IPS-20b (cell line): Measurements from ENCODE around the gene B3GALT6.

Experiments
- H3K27ac ChIP-seq: one replicate; pipeline ENCODE4 v1.5.1; 2013; ENCODE audit warnings: low read length
- H3K27me3 ChIP-seq: 2 replicates; pipeline ENCODE4 v1.6.1; 2013; ENCODE audit warnings: mild to moderate bottlenecking, low read length, inconsistent platforms; ENCODE audit not compliant: insufficient read depth
- H3K36me3 ChIP-seq: 2 replicates; pipeline ENCODE4 v1.6.1; 2013; ENCODE audit warnings: low read depth, mild to moderate bottlenecking, inconsistent platforms, low read length, moderate library complexity; ENCODE audit not compliant: insufficient read depth
- H3K4me1 ChIP-seq: 2 replicates; pipeline ENCODE4 v1.6.1; 2013; ENCODE audit warnings: mild to moderate bottlenecking, control low read depth, inconsistent platforms, low read length, moderate library complexity; ENCODE audit not compliant: insufficient read depth
- H3K4me3 ChIP-seq: 2 replicates; pipeline ENCODE4 v1.5.1; 2013; ENCODE audit warnings: mild to moderate bottlenecking, low read length, inconsistent platforms
- H3K9ac ChIP-seq: 2 replicates; pipeline ENCODE4 v1.6.1; 2013; ENCODE audit warnings: low read depth, mild to moderate bottlenecking, inconsistent platforms, low read length, moderate library complexity
- H3K9me3 ChIP-seq: 2 replicates; pipeline ENCODE4 v1.6.1; 2013; ENCODE audit warnings: mild to moderate bottlenecking, low read depth, low read length, inconsistent platforms; ENCODE audit not compliant: insufficient read depth

B3GALT6 gene

DNA sequence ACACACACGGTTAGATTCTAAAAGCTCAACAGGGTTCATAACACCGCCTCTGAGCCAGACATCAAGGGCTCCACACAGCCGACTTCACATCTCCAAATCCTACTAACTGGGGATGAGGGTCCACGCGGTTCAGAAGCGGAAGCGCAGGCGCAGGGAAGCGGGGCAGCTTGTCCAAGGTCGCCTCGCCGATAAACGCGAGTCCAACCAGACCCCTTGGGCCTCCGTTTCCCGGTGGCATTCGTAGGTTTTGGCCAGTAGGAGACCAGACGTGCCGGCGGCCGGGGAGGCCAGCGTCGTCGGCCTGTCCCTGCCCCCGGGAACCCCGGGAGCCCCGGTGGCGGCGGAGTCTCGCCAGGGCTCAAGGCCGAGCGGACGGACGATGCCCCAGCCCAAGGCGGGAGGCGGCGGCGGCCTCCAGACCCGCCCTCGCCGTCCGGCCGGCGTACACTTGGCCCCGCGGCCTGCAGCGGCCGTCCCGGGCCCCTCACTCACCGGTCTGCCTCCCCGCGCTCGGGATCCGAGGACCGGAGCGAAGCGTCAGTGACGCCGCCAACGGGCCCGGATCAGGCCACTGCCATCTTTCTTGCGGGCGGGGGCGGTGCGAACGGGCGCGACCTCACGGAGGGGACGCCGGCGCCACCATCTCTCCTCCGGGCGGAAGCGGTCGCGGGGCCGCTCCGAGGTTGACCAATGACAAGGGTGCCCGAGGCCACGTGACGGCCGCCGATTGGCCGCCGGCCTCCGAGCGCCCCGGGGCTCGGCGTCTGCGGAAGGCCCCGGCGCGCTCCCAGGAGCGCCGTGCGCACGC is 433 bp upstream of the B3GALT6 start, which contains the start of gene SDF4:
Gene SDF4, minus strand, starts transcription at position 602 of the 808 bp plus-strand sequence. CDS start 3,229 bp downstream, outside the sequence.
- H3K36me3 ChIP-seq, result peaks cover 5% of the 10 kb centered on the region; the same call in 1 of the 2 replicates
- H3K27me3 ChIP-seq, result no peaks in the 10 kb centered on the region
- peak within 1 kb of the TSS; percentile 76 for H3K9ac ChIP-seq
- no peaks in the 10 kb centered on the region for H3K9me3 ChIP-seq
- peak within 1 kb of the TSS; percentile 11 for H3K27ac ChIP-seq
- peaks cover 3% of the 10 kb centered on the region; the same call in 1 of the 2 replicates for H3K4me1 ChIP-seq
- peak within 1 kb of the TSS; percentile 77 for H3K4me3 ChIP-seq

DNA sequence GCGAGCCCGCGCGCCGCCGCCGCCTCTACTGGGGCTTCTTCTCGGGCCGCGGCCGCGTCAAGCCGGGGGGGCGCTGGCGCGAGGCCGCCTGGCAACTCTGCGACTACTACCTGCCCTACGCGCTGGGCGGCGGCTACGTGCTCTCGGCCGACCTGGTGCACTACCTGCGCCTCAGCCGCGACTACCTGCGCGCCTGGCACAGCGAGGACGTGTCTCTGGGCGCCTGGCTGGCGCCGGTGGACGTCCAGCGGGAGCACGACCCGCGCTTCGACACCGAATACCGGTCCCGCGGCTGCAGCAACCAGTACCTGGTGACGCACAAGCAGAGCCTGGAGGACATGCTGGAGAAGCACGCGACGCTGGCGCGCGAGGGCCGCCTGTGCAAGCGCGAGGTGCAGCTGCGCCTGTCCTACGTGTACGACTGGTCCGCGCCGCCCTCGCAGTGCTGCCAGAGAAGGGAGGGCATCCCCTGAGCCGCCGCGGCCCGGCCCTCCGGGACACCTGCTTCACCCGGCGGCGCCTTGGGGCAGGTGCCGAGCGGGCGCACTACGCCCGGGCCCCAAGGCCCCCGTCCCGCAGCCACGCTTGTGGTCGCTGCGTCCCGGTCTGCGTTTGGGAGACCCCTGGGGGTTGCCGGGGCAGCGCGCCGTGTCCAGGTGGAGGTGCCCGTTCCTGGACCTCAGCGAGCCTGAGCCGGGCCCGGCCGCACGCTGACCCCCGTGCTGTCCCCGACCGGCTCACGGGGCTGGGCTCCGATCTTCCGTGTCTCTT is 944 bp downstream of the B3GALT6 start:
- no peaks in the 10 kb centered on the region for H3K27me3 ChIP-seq
- H3K9me3 ChIP-seq, result no peaks in the 10 kb centered on the region
- H3K9ac ChIP-seq, result no peak overlapping the region
- no peaks in the 10 kb centered on the region for H3K36me3 ChIP-seq
- no peak overlapping the region for H3K27ac ChIP-seq
- peaks cover 3% of the 10 kb centered on the region; the same call in 1 of the 2 replicates for H3K4me1 ChIP-seq
- H3K4me3 ChIP-seq, result no peak overlapping the region

DNA sequence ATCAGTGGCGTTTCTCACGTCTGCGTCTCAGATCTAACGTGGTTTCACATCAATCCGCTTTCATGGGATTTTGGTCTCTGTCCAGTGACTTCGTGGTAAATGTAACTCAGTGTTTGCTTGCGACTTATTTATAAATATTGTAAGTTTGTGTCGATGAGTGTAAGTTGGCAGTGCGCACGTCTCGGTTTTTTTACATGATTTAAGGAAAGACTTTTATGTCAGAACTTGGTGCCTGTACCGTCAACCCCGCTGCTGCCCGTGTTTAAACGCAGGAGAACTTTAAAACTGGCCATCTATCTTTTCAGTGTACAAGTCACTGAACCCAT is 1.5 kb downstream of the B3GALT6 start:
- Histone ChIP-seq H3K36me3 (no peaks in the 10 kb centered on the region), H3K27me3 (no peaks in the 10 kb centered on the region), H3K9ac (no peak overlapping the region), H3K4me1 (peaks cover 3% of the 10 kb centered on the region; the same call in 1 of the 2 replicates), H3K4me3 (no peak overlapping the region), H3K9me3 (no peaks in the 10 kb centered on the region), H3K27ac (no peak overlapping the region)

DNA sequence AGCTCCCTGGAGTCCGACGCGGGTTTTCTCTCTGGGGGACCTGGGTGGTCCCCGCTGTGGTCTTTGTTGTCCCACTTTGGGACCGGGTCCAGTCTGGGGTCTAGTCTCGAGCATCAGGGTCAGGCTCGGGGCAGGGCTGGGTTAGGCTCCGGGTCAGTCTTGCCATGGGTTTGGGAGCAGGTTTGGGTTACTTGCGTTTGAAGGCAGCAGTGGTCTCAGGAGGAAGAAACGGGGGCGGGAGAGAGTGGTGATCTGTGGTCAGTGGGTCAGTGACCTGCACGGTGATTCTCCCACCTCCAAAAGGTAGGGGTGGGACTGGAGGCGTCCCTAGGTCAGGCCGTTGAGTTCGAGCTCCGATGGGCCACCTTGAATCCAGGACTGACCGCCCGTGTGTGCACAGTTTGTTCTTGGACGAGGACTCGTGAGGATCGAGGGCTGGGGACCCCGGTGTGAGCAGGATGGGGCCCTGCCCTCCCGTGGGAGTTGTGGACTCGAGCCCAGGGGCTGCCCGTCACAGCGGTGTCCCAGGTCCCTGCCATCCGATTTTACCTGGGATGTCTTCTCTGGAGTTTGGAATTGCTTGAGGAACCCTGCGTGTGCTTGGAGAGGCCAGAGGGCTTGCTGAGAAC is 2.3 kb downstream of the B3GALT6 start:
- Histone ChIP-seq H3K4me1 (peaks cover 3% of the 10 kb centered on the region; the same call in 1 of the 2 replicates), H3K9ac (no peak overlapping the region), H3K27ac (no peak overlapping the region)

DNA sequence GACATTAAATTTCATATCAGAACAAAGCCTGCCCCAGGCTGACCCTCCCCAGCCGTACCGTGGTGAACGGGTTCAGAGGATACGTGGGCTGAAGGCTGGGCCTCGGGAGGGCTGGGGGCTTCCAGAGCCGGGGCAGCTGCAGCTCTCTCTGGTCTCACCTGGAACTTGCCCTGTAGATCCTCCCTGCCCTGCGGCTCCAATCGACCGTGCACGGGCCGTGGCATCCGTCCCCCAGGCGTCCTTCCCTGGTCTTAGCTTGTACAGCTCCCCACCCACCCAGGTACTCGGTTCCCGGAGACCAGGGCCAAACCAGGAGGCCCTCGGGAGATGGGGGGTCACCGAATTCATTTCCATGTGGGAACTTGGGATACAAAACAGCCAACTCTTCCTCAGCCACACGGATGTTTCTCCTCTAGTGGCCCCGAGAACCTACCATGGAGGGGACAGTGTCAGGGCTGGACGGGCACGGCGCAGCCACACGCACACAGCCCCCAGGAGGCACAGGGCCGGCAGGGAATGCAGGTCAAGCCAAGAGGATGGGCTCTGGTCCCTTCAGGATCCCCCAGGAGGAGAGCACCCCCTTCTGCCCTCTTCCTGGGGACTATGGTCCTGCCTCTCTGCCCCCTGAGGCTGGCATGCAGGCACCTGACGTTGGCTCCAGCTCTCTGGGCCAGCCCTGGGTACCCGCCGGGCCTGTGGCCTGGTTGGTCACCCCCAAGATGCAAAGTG is 3.1 kb downstream of the B3GALT6 start:
- H3K27me3 ChIP-seq, result no peaks in the 10 kb centered on the region
- no peaks in the 10 kb centered on the region for H3K9me3 ChIP-seq
- no peaks in the 10 kb centered on the region for H3K36me3 ChIP-seq
- no peak overlapping the region for H3K27ac ChIP-seq
- no peak overlapping the region for H3K9ac ChIP-seq
- H3K4me1 ChIP-seq, result peaks cover 3% of the 10 kb centered on the region; the same call in 1 of the 2 replicates
- H3K4me3 ChIP-seq, result no peak overlapping the region

More for the DNA sequence above, 2.3 kb downstream of the B3GALT6 start:
- Histone ChIP-seq H3K9me3 (no peaks in the 10 kb centered on the region), H3K36me3 (no peaks in the 10 kb centered on the region), H3K27me3 (no peaks in the 10 kb centered on the region), H3K4me3 (no peak overlapping the region)

DNA sequence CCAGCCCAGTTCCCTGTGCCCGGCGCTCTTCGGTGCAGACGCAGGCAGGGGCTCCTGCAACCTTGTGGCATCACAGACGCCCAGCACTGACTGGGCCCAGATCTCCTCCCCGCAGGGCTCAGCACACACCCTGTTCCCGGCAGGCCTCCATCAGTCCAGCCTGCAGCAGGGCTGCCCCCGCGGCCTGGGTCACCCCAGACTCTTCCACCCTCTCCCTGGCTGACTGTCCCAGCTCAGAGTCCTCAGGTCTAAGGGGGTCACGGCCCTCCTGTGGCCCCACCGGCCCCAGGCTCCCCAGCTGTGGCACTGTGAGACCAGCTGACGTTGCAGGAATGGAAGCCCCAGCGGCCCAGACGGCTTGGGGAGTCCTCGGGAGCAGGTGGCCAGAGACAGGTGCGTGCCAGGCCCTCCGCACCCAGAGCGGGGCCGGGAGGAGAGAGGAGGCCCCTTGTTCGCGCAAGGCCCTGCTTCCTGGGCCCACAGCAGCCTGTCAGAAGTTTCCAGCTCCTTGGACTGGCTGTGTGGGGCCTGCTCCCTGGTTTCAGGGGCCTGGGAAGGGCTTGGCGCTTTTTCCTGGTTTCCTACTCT is 4.2 kb downstream of the B3GALT6 start:
- Histone ChIP-seq H3K36me3 (no peaks in the 10 kb centered on the region), H3K27ac (no peak overlapping the region), H3K4me3 (no peak overlapping the region), H3K9me3 (no peaks in the 10 kb centered on the region), H3K27me3 (no peaks in the 10 kb centered on the region), H3K4me1 (no peaks in the 10 kb centered on the region), H3K9ac (no peak overlapping the region)

DNA sequence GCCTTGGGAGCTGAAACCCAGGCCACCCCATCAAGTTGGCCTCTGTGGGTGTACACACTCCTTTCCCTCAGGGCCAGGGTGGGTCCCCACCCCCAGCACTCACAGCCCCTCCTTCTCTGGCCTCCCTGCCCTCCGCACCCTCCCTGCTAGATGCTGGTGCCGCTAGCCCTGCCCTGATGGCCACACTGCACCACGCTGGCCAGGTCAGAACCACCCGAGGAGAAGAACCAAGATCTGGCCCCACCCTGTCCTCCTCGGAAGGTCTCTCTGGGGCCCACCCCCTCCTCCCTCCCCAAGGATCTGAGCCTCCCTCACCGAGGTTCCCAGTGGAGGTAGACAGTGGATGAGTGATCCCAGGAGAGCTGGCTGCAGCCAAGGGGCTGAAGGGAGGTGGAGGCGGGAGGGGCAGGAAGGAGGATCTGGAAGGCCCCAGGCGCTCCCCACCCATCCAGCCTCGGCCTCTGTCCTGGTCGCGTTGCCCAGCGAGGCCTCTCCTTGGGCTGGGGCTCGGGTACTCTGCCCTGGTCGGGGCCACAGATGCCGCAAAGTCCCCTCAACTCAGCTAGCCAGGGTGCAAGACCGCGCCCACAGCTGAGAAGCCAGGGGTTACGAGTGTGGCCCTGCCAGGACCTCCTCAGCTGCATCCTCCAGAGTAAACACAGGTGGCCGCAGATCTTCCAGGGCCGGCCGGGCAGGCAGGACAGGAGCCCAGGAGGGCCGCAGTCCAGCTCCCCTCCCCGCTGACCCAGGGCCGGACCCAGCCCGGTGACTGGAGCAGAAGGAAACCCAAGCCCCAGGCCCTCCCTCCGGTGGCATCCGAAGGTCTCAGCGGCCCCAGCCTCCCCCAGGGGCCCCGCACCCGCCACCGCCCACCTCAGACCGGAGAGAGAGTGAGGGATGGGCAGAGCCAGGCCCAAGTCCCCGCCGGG is 5.2 kb downstream of the B3GALT6 start:
- Histone ChIP-seq H3K9ac (no peak overlapping the region; the same call in 1 of the 2 replicates), H3K4me3 (no peak overlapping the region), H3K27ac (no peak overlapping the region)

DNA sequence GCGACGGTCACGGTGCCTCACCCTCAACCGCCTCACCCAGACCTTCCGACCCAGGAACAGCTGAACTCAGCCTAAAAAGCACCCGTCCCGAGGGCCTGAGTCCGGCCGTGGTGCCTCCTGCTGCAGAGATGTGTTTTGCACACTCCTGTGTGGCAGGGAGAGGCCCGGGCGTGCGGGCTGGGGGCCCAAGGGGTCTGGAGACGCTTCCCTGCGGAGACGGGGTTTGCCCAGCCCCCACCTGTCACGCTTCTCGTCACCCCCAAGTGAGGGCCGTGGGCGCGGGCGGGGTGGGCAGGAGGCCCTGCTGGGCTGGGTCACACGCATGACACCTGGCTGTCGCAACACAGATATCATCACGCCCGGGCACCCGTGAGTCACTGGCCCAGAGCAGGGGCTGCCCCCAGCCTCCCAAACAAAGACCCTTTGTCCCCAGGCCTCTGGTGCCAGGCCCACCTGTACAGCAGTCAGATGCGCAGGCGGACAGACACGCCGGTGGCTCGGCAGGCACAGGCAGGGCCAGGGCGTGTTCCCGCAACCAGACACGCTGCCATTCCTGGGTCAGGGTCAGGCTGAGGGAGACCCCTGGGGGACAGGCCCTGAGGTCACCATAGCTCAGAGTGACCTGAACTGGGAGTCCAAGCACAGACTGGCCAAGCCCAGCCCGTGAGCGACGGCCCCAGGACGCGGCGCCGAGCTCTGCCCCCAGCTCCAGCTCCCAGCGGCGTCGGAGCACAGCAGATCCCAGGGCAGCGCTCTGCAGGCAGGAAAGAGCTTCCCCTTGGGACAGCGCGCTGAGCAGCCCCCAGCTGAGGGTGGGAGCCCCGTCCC is 6.1 kb downstream of the B3GALT6 start:
- no peak overlapping the region for H3K4me3 ChIP-seq
- H3K27ac ChIP-seq, result no peak overlapping the region
- H3K4me1 ChIP-seq, result no peaks in the 10 kb centered on the region
- no peaks in the 10 kb centered on the region for H3K9me3 ChIP-seq
- no peaks in the 10 kb centered on the region for H3K36me3 ChIP-seq
- no peaks in the 10 kb centered on the region for H3K27me3 ChIP-seq
- no peak overlapping the region for H3K9ac ChIP-seq

More for the DNA sequence above, 5.2 kb downstream of the B3GALT6 start:
- Histone ChIP-seq H3K9me3 (no peaks in the 10 kb centered on the region), H3K4me1 (no peaks in the 10 kb centered on the region), H3K36me3 (no peaks in the 10 kb centered on the region), H3K27me3 (no peaks in the 10 kb centered on the region)

DNA sequence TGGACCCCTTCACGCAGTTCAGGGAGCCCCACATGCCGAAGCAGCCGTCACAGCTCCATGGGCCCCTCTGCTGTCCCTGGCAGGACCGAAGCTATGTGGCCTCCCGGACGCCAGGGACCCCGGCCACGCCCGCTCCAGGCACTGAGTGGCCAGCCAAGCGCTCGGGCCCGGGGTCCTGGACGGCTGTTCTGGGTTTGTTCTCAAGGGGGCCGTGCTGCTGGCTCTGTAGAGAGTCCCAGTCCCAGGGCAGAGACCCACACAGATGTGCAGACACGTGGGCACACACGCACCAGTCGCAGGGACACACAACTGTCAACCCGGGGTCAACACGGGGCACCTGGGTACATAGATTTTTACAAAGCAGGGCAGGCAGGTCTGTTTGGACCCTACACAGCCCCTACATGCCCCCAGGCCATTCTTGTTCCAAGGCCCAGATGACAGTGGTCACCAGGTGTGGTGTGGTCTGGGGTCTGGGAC is 6.7 kb downstream of the B3GALT6 start:
- Histone ChIP-seq H3K4me1 (no peaks in the 10 kb centered on the region), H3K4me3 (no peak overlapping the region), H3K27me3 (no peaks in the 10 kb centered on the region)

More for the DNA sequence above, 6.7 kb downstream of the B3GALT6 start:
- no peaks in the 10 kb centered on the region for H3K9me3 ChIP-seq
- H3K27ac ChIP-seq, result no peak overlapping the region
- H3K9ac ChIP-seq, result no peak overlapping the region
- no peaks in the 10 kb centered on the region for H3K36me3 ChIP-seq
